SK-N-MC (cell line): Measurements from ENCODE around the gene RIT2.

Experiments
- DNase-seq: peaks from one replicate; pipeline ENCODE4 v3.0.0-alpha.2; 2011; ENCODE audit warnings: low read depth, low spot score
- H3K27ac ChIP-seq: fragments of 200-600 bp; sonication (generic); 2 replicates; pipeline ENCODE4 v1.5.1; 2016; ENCODE audit warnings: mixed run types
- H3K36me3 ChIP-seq: fragments of 200-600 bp; sonication (generic); 2 replicates; pipeline ENCODE4 v1.6.1; 2017; ENCODE audit warnings: antibody characterized with exemption, low read length, mixed read lengths; ENCODE audit not compliant: insufficient read depth
- H3K4me3 ChIP-seq: fragments of 200-600 bp; sonication (generic); 2 replicates; pipeline ENCODE4 v1.5.1; 2016
- H3K9ac ChIP-seq: fragments of 200-600 bp; sonication (generic); 2 replicates; pipeline ENCODE4 v1.8.0; 2017; ENCODE audit warnings: mixed run types, mixed read lengths; ENCODE audit not compliant: insufficient read length
- H3K9me3 ChIP-seq: fragments of 200-600 bp; sonication (generic); 2 replicates; pipeline ENCODE4 v1.6.1; 2017; ENCODE audit warnings: low read depth, mild to moderate bottlenecking, antibody characterized with exemption, low read length, moderate library complexity, mixed read lengths
- EZH2 ChIP-seq: fragments of 200-600 bp; sonication (generic); IDR thresholded peaks from one replicate; pipeline ENCODE4 v1.6.1; 2017; ENCODE audit warnings: antibody characterized with exemption
- FOXP2 ChIP-seq: optimal IDR thresholded peaks from 2 replicates; pipeline ENCODE3; 2011; ENCODE audit warnings: mild to moderate bottlenecking, moderate library complexity; ENCODE audit not compliant: insufficient read depth; ENCODE audit errors: extremely low read length, control extremely low read depth
- POLR2AphosphoS5 ChIP-seq: IDR thresholded peaks from 2 replicates; pipeline ENCODE4 v1.6.1; 2012; ENCODE audit warnings: mild to moderate bottlenecking, low read depth, low read length, borderline replicate concordance

Gene RIT2

GRCh38 chr18:43141208-43141607 lies 25.7 kb upstream of the RIT2 start:
- no peak overlapping the region for H3K9ac ChIP-seq
- H3K27ac ChIP-seq: no peak overlapping the region
- no peak for DNase-seq
- no peak for TF ChIP-seq FOXP2
- TF ChIP-seq POLR2AphosphoS5: no peak
- TF ChIP-seq EZH2: no peak
- no peaks in the 10 kb centered on the region for H3K36me3 ChIP-seq
- H3K9me3 ChIP-seq: no peaks in the 10 kb centered on the region
- no peak overlapping the region for H3K4me3 ChIP-seq

GRCh38 chr18:43139288-43139946 lies 23.9 kb upstream of the RIT2 start:
- Histone ChIP-seq H3K27ac (no peak overlapping the region), H3K9ac (no peak overlapping the region), H3K36me3 (no peaks in the 10 kb centered on the region), H3K9me3 (no peaks in the 10 kb centered on the region), H3K4me3 (no peak overlapping the region)
- no peak for DNase-seq
- TF ChIP-seq FOXP2: no peak
- no peak for TF ChIP-seq EZH2
- TF ChIP-seq POLR2AphosphoS5: no peak

- DNase-seq: no peak
- no peaks in the 10 kb centered on the region for H3K36me3 ChIP-seq
- TF ChIP-seq EZH2 (no peak), POLR2AphosphoS5 (no peak), FOXP2 (no peak)
Measured at GRCh38 chr18:43134876-43135275, 19.4 kb upstream of the RIT2 start.

GRCh38 chr18:43130716-43131260 lies 15.3 kb upstream of the RIT2 start:
- H3K9ac ChIP-seq: no peak overlapping the region
- H3K27ac ChIP-seq: no peak overlapping the region

More at GRCh38 chr18:43134876-43135275, 19.4 kb upstream of the RIT2 start:
- Histone ChIP-seq H3K27ac (no peak overlapping the region), H3K4me3 (no peak overlapping the region), H3K9me3 (no peaks in the 10 kb centered on the region), H3K9ac (no peak overlapping the region)

GRCh38 chr18:43129946-43130524 lies 14.6 kb upstream of the RIT2 start:
- H3K9ac ChIP-seq: no peak overlapping the region
- TF ChIP-seq EZH2: no peak
- H3K9me3 ChIP-seq: no peaks in the 10 kb centered on the region
- 0 out of 2 replicates have a peak overlapping the region, but pooled peaks have one; percentile 4 for H3K4me3 ChIP-seq
- H3K36me3 ChIP-seq: no peaks in the 10 kb centered on the region
- DNase-seq: no peak
- no peak overlapping the region for H3K27ac ChIP-seq

More at GRCh38 chr18:43130716-43131260, 15.3 kb upstream of the RIT2 start:
- Histone ChIP-seq H3K4me3 (no peak overlapping the region), H3K9me3 (no peaks in the 10 kb centered on the region), H3K36me3 (no peaks in the 10 kb centered on the region)
- no peak for DNase-seq
- no peak for TF ChIP-seq EZH2
- no peak for TF ChIP-seq FOXP2
- TF ChIP-seq POLR2AphosphoS5: no peak

- no peaks in the 10 kb centered on the region for H3K36me3 ChIP-seq
- TF ChIP-seq EZH2 (no peak), POLR2AphosphoS5 (no peak), FOXP2 (no peak)
Measured at GRCh38 chr18:43125471-43125870, 10.0 kb upstream of the RIT2 start.

GRCh38 chr18:43122955-43123354 lies 7.5 kb upstream of the RIT2 start:
- no peak overlapping the region for H3K9ac ChIP-seq
- no peaks in the 10 kb centered on the region for H3K36me3 ChIP-seq
- TF ChIP-seq EZH2 (no peak), FOXP2 (no peak)
- H3K4me3 ChIP-seq: no peak overlapping the region
- H3K9me3 ChIP-seq: no peaks in the 10 kb centered on the region
- no peak for DNase-seq
- no peak overlapping the region for H3K27ac ChIP-seq

More at GRCh38 chr18:43125471-43125870, 10.0 kb upstream of the RIT2 start:
- H3K27ac ChIP-seq: no peak overlapping the region
- no peaks in the 10 kb centered on the region for H3K9me3 ChIP-seq
- no peak overlapping the region for H3K4me3 ChIP-seq
- no peak overlapping the region for H3K9ac ChIP-seq
- DNase-seq: no peak

GRCh38 chr18:43116699-43117294 lies 1.3 kb upstream of the RIT2 start:
- no peaks in the 10 kb centered on the region for H3K9me3 ChIP-seq
- no peaks in the 10 kb centered on the region for H3K36me3 ChIP-seq
- TF ChIP-seq EZH2 (no peak), FOXP2 (no peak), POLR2AphosphoS5 (no peak)
- DNase-seq: no peak
- H3K4me3 ChIP-seq: no peak overlapping the region
- no peak overlapping the region for H3K27ac ChIP-seq
- H3K9ac ChIP-seq: no peak overlapping the region
